Measurements from ENCODE around the gene CFLAR.

DNA sequence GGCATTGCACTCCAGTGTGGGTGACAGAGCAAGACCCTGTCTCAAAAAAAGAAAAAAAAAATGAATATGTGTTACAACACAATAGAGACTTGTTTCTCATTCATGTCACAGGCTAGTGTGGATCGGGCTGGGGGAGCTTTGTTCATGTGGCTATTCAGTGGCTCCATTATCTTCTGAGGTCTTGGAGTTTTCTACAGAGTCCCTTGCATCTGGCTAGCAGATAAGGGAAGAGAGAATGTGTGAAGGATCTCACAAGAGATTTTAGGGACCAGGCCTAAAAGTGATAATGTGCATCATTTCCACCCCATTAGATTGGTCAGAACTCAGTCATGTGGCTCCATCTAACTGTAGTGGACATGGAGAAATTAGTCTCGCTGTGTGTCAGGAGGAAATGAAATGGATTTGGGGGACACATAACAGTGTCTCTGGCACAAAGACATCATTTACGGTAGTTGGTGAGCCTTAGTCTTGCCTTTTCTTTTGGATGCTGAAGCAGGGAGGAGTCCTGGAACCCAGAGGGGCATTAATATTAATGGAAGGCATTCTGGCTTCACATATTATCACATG, 34.6 kb downstream of the CFLAR start:
- no peak for TF ChIP-seq JUND (IDR thresholded peaks at IDR 0.05)
- TF ChIP-seq TCF7L2 (IDR thresholded peaks at IDR 0.05; ENCODE audit: borderline replicate concordance, extremely low read depth, insufficient read depth, insufficient read length) = no peak
- TF ChIP-seq, protein P1, sequence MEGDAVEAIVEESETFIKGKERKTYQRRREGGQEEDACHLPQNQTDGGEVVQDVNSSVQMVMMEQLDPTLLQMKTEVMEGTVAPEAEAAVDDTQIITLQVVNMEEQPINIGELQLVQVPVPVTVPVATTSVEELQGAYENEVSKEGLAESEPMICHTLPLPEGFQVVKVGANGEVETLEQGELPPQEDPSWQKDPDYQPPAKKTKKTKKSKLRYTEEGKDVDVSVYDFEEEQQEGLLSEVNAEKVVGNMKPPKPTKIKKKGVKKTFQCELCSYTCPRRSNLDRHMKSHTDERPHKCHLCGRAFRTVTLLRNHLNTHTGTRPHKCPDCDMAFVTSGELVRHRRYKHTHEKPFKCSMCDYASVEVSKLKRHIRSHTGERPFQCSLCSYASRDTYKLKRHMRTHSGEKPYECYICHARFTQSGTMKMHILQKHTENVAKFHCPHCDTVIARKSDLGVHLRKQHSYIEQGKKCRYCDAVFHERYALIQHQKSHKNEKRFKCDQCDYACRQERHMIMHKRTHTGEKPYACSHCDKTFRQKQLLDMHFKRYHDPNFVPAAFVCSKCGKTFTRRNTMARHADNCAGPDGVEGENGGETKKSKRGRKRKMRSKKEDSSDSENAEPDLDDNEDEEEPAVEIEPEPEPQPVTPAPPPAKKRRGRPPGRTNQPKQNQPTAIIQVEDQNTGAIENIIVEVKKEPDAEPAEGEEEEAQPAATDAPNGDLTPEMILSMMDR (IDR thresholded peaks at IDR 0.05 in 2 of 3, conservative IDR thresholded peaks at IDR 0.05 in 1 of 3; ENCODE audit: borderline replicate concordance in 1 of 3, insufficient read depth in 1 of 3, low read depth in 2 of 3, low read length in 2 of 3) = no peak
- TF ChIP-seq CEBPB (IDR thresholded peaks at IDR 0.05; ENCODE audit: low read depth) = no peak
- no peak for TF ChIP-seq SRF (IDR thresholded peaks at IDR 0.05; ENCODE audit: low read depth)
- no peak for TF ChIP-seq POLR2A (IDR thresholded peaks at IDR 0.05; ENCODE audit: borderline replicate concordance, extremely low read depth, insufficient read depth, insufficient read length)
- TF ChIP-seq EGR1 (IDR thresholded peaks at IDR 0.05; ENCODE audit: low read depth) = no peak
- no peak for TF ChIP-seq EZH2 (IDR thresholded peaks at IDR 0.05)

All from HCT116 (cell line).